ENCODE measurements around the gene PLCD1.
"Not testable (repeated sequence)": the region's sequence is repeated elsewhere in the genome, so short reads cannot be mapped to it uniquely, and the experiment has no call there.

PLCD1 gene

GRCh38 chr3:38053286-38053685, 23.8 kb upstream of the PLCD1 start:
- not testable (repeated sequence) for H3K9me3 ChIP-seq (ENCODE audit: control insufficient read depth, low read length); H3K36me3 ChIP-seq (ENCODE audit: control insufficient read depth, insufficient read depth, low read length); H3K27ac ChIP-seq (ENCODE audit: low read depth, low read length, severe bottlenecking); H3K4me3 ChIP-seq (ENCODE audit: extremely low read depth, insufficient read depth, low read length, poor library complexity, severe bottlenecking); H3K4me1 ChIP-seq (ENCODE audit: control insufficient read depth, insufficient read depth, low read length, poor library complexity, severe bottlenecking)
- WGBS, 2 experiments (ENCODE audit: insufficient coverage in 2 of 2) = 96% methylated on average over 15 of the region's 32 CpGs; no CpG with 5 or more reads in 1 of the 2 experiments

DNA sequence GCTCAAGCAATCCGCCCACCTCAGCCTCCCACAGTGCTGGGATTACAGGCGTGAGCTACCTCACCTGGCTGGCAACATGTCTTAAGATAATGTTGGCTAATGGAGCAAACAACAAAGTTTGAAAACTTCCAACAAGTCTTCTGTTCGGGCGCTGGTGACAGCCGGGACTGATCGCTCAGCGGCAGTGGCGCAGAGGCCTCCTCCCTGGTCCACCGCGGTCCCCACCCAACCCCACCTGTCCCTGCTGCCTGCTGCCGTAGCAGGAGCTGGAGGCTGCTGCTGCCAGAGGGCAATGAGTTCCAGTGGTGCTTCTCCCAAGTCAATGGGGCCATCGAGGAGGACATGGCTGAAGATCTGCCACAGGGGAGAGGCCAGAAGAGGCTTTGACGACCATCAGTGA, 21.7 kb upstream of the PLCD1 start:
- WGBS, 2 experiments (ENCODE audit: insufficient coverage in 2 of 2) = 85 to 90% methylated on average over 9 to 12 of the region's 13 CpGs

DNA sequence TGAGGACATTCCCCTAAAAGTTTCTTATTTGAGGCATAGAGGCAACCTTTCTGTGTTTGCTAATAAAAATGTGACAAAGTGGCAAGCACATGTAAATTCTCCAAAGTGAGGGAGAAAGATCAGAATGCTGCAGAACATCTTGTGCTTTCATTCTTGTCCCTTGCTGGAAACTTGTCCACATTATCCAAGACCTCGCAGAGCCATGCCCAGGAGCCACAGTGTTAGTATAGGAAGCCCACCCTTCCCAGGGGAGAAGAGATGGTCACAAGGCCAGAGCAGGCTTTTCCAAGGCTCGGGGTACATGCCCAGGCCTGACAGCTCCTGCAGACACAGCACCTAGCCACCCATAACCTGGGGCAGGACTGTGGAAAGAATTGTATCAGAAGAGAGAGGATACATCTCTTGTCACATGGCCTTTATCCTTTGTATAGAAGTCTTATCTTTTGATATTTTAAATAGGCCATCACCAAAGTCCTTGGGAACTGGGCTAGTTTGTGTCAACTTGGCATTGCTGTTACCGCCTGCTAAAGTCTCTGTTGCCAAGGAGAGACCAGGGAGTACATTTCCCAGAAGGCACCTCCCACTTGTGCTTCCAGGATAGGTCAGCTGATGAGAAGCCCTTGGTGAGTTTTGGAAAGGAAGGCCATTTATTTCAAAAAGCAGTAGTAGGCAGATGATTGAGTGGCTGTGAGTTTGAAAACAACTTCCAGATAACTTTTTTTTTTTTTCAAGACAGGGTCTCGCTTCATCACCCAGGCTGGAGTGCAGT, 20.1 kb upstream of the PLCD1 start:
- H3K4me3 ChIP-seq (ENCODE audit: extremely low read depth, insufficient read depth, low read length, poor library complexity, severe bottlenecking) = no peak overlapping the region
- no peak overlapping the region for H3K27ac ChIP-seq (ENCODE audit: low read depth, low read length, severe bottlenecking)
- 87 to 92% methylated on average over 2 to 4 of the region's 4 CpGs for WGBS, 2 experiments (ENCODE audit: insufficient coverage in 2 of 2)
- no peaks in the 10 kb centered on the region for H3K36me3 ChIP-seq (ENCODE audit: control insufficient read depth, insufficient read depth, low read length)
- H3K4me1 ChIP-seq (ENCODE audit: control insufficient read depth, insufficient read depth, low read length, poor library complexity, severe bottlenecking) = peaks cover 1% of the 10 kb centered on the region
- peaks cover 6% of the 10 kb centered on the region for H3K9me3 ChIP-seq (ENCODE audit: control insufficient read depth, low read length)

More for the DNA sequence above, 21.7 kb upstream of the PLCD1 start:
- Histone ChIP-seq H3K4me1 (ENCODE audit: control insufficient read depth, insufficient read depth, low read length, poor library complexity, severe bottlenecking) (peaks cover 6% of the 10 kb centered on the region), H3K27ac (ENCODE audit: low read depth, low read length, severe bottlenecking) (no peak overlapping the region), H3K9me3 (ENCODE audit: control insufficient read depth, low read length) (peaks cover 6% of the 10 kb centered on the region), H3K36me3 (ENCODE audit: control insufficient read depth, insufficient read depth, low read length) (no peaks in the 10 kb centered on the region), H3K4me3 (ENCODE audit: extremely low read depth, insufficient read depth, low read length, poor library complexity, severe bottlenecking) (no peak overlapping the region)

DNA sequence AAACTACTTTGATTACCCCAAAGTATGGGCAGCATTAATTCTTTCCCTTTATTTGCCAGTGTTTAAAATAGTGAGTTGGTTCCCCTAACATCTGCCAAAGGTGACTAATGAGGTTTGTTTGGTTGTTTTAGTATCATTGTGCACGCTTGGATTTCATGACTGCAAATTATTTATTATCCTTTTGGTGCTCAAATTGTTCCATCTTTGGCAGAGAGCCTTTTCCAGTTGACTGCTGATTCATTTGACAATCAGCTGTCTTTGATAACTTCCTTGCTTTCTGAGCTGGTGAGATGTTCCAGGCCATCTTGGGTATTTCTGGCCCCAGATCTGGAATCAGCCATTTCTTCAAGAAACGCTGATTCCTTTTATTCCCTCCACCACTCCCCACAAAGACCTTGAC, 18.5 kb upstream of the PLCD1 start:
- Histone ChIP-seq H3K4me1 (ENCODE audit: control insufficient read depth, insufficient read depth, low read length, poor library complexity, severe bottlenecking) (no peaks in the 10 kb centered on the region), H3K9me3 (ENCODE audit: control insufficient read depth, low read length) (peaks cover 6% of the 10 kb centered on the region), H3K27ac (ENCODE audit: low read depth, low read length, severe bottlenecking) (no peak overlapping the region), H3K4me3 (ENCODE audit: extremely low read depth, insufficient read depth, low read length, poor library complexity, severe bottlenecking) (no peak overlapping the region), H3K36me3 (ENCODE audit: control insufficient read depth, insufficient read depth, low read length) (no peaks in the 10 kb centered on the region)
- 100% methylated on average over 2 of the region's 2 CpGs for WGBS, 2 experiments (ENCODE audit: insufficient coverage in 2 of 2)

- Histone ChIP-seq H3K9me3 (ENCODE audit: control insufficient read depth, low read length) (peaks cover 5% of the 10 kb centered on the region), H3K4me3 (ENCODE audit: extremely low read depth, insufficient read depth, low read length, poor library complexity, severe bottlenecking) (no peak overlapping the region), H3K36me3 (ENCODE audit: control insufficient read depth, insufficient read depth, low read length) (no peaks in the 10 kb centered on the region), H3K4me1 (ENCODE audit: control insufficient read depth, insufficient read depth, low read length, poor library complexity, severe bottlenecking) (no peaks in the 10 kb centered on the region), H3K27ac (ENCODE audit: low read depth, low read length, severe bottlenecking) (no peak overlapping the region)
- WGBS, 2 experiments (ENCODE audit: insufficient coverage in 2 of 2) = no CpG with 5 or more reads among the region's 2 CpGs
These were observed 17.4 kb upstream of the PLCD1 start for GRCh38 chr3:38046821-38047220.

GRCh38 chr3:38046027-38046426, 16.6 kb upstream of the PLCD1 start:
- Histone ChIP-seq H3K36me3 (ENCODE audit: control insufficient read depth, insufficient read depth, low read length) (no peaks in the 10 kb centered on the region), H3K4me1 (ENCODE audit: control insufficient read depth, insufficient read depth, low read length, poor library complexity, severe bottlenecking) (no peaks in the 10 kb centered on the region), H3K27ac (ENCODE audit: low read depth, low read length, severe bottlenecking) (no peak overlapping the region), H3K9me3 (ENCODE audit: control insufficient read depth, low read length) (no peaks in the 10 kb centered on the region), H3K4me3 (ENCODE audit: extremely low read depth, insufficient read depth, low read length, poor library complexity, severe bottlenecking) (no peak overlapping the region)
- 71 to 100% methylated on average over 1 of the region's 4 CpGs for WGBS, 2 experiments (ENCODE audit: insufficient coverage in 2 of 2)

GRCh38 chr3:38043486-38043885, 14.0 kb upstream of the PLCD1 start:
- H3K36me3 ChIP-seq (ENCODE audit: control insufficient read depth, insufficient read depth, low read length) = no peaks in the 10 kb centered on the region
- H3K9me3 ChIP-seq (ENCODE audit: control insufficient read depth, low read length) = no peaks in the 10 kb centered on the region
- whole genome bisulfite sequencing, 2 experiments (ENCODE audit: insufficient coverage in 2 of 2) = 86 to 100% methylated on average over 3 to 4 of the region's 4 CpGs
- peaks cover 4% of the 10 kb centered on the region for H3K4me1 ChIP-seq (ENCODE audit: control insufficient read depth, insufficient read depth, low read length, poor library complexity, severe bottlenecking)
- H3K27ac ChIP-seq (ENCODE audit: low read depth, low read length, severe bottlenecking) = no peak overlapping the region
- no peak overlapping the region for H3K4me3 ChIP-seq (ENCODE audit: extremely low read depth, insufficient read depth, low read length, poor library complexity, severe bottlenecking)

- H3K27ac ChIP-seq (ENCODE audit: low read depth, low read length, severe bottlenecking) = no peak overlapping the region
- H3K4me3 ChIP-seq (ENCODE audit: extremely low read depth, insufficient read depth, low read length, poor library complexity, severe bottlenecking) = no peak overlapping the region
- 97 to 100% methylated on average over 4 of the region's 5 CpGs for WGBS, 2 experiments (ENCODE audit: insufficient coverage in 2 of 2)
- H3K9me3 ChIP-seq (ENCODE audit: control insufficient read depth, low read length) = no peaks in the 10 kb centered on the region
- peaks cover 9% of the 10 kb centered on the region for H3K4me1 ChIP-seq (ENCODE audit: control insufficient read depth, insufficient read depth, low read length, poor library complexity, severe bottlenecking)
- H3K36me3 ChIP-seq (ENCODE audit: control insufficient read depth, insufficient read depth, low read length) = no peaks in the 10 kb centered on the region
These were observed 11.0 kb upstream of the PLCD1 start for GRCh38 chr3:38040401-38040800.

DNA sequence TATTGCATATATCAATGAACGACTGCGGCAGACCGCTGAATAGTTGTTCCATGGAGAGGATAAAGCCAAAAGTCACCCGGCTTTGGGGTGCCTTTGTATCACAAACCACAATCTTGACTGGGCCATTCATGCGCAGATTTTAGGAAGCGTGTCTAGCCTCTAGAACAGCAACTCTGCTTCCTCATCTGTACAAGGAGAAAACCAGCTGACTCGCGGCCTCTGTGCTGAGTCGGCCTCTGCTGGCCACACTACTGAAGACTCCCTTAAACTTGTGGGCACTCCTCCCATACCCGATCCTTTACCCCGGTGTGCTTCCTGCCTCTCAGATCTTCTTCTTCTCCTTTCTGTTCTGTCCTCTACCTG, 10.4 kb upstream of the PLCD1 start:
- 43 to 53% methylated on average over 10 to 11 of the region's 11 CpGs for WGBS, 2 experiments (ENCODE audit: insufficient coverage in 2 of 2)
- Histone ChIP-seq H3K36me3 (ENCODE audit: control insufficient read depth, insufficient read depth, low read length) (no peaks in the 10 kb centered on the region), H3K4me1 (ENCODE audit: control insufficient read depth, insufficient read depth, low read length, poor library complexity, severe bottlenecking) (peaks cover 9% of the 10 kb centered on the region), H3K9me3 (ENCODE audit: control insufficient read depth, low read length) (no peaks in the 10 kb centered on the region), H3K27ac (ENCODE audit: low read depth, low read length, severe bottlenecking) (no peak overlapping the region), H3K4me3 (ENCODE audit: extremely low read depth, insufficient read depth, low read length, poor library complexity, severe bottlenecking) (peak overlapping the region; percentile 36)

DNA sequence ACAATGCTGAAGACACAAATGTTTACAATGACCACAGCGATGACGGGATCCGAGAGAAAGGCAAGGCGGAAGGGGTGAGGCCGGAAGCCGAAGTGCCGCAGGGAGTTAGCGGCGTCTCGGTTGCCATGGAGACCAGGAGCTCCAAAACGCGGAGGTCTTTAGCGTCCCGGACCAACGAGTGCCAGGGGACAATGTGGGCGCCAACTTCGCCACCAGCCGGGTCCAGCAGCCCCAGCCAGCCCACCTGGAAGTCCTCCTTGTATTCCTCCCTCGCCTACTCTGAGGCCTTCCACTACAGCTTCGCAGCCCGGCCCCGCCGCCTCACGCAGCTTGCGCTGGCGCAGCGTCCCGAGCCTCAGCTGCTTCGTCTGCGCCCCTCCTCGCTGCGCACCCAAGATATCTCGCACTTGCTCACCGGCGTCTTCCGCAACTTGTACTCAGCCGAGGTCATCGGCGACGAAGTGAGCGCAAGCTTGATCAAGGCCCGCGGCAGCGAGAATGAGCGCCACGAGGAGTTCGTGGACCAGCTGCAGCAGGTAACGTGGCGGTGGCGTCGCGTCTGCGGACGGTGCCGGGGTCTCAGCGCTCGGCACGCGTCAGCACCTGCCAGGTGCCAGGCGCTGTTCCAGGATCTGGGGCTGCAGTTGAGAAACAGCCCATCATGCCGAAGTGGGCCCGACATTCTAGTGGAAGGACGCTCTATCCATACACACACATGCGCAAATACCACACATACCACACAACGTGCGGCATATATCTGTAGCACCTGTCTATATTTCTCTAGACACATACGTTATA, 9.9 kb upstream of the PLCD1 start, which contains the start of gene DLEC1:
TSS of gene DLEC1 (plus strand) at position 108 of the 798 bp plus-strand sequence. CDS start at position 126, 18 bp downstream.
- Histone ChIP-seq H3K4me1 (ENCODE audit: control insufficient read depth, insufficient read depth, low read length, poor library complexity, severe bottlenecking) (peaks cover 9% of the 10 kb centered on the region), H3K9me3 (ENCODE audit: control insufficient read depth, low read length) (no peaks in the 10 kb centered on the region), H3K36me3 (ENCODE audit: control insufficient read depth, insufficient read depth, low read length) (no peaks in the 10 kb centered on the region), H3K27ac (ENCODE audit: low read depth, low read length, severe bottlenecking) (no peak within 1 kb of the TSS), H3K4me3 (ENCODE audit: extremely low read depth, insufficient read depth, low read length, poor library complexity, severe bottlenecking) (peak within 1 kb of the TSS; percentile 36)
- WGBS, 2 experiments (ENCODE audit: insufficient coverage in 2 of 2) = 6 to 8% methylated on average over 65 to 67 of the region's 67 CpGs

All from mesodermal cell (in vitro differentiated cells).